Suprapubic skin (tissue), 4 donors: ENCODE measurements around the gene SVIL.

ENCODE experiments used
- CTCF ChIP-seq, 2 donors: fragments of 200-600 bp in 1 of 2; fragments of 450-650 bp in 1 of 2; sonication (generic) in 1 of 2; IDR thresholded peaks; one replicate each; pipeline ENCODE4 v1.5.1; 2016 to 2019; ENCODE audit warnings: antibody characterized with exemption in 2 of 2, mild to moderate bottlenecking in 1 of 2, moderate library complexity in 1 of 2
- POLR2A ChIP-seq, 2 donors: fragments of 450-650 bp; IDR thresholded peaks; one replicate each; pipeline ENCODE4 v1.6.1; 2017; ENCODE audit warnings: antibody characterized with exemption in 2 of 2, mild to moderate bottlenecking in 2 of 2, moderate library complexity in 2 of 2
- POLR2AphosphoS5 ChIP-seq, 3 donors: sonication (generic); formaldehyde crosslinking; IDR thresholded peaks; one replicate each; pipeline ENCODE4 v1.6.1; 2017; ENCODE audit warnings: antibody characterized with exemption in 3 of 3

DNA sequence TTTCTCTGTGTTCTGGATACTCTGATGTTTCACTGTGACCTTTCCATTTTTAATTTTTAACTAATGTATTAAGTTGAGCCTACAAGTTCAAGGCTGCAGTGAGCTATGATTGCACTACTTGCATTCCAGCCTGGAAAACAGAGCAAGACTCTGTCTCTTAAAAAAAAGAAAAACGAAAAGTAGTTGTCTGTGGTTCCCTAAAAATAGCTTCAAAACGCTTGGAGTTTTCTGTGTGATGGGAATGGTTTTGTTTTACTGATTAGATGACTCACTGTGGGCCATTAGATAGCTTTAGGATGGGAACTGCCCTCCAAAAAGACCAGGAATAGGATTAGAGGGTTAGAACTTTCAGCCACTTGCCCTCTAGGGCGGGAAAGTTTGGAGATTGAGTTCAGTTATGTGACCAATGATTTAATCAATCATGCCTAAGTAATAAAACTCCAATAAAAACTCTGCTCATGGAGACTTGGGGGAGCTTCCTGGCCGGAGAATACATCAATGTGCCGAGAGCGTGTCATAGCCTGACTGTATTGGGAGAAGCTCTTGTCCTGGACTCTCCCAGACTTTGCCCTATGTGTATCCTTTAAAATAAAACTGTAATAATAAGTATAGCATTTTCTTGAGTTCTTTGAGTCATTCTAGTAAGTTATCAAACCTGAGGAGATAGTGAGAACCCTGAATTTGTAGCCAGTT, 198.8 kb downstream of the SVIL start:
- TF ChIP-seq POLR2A (IDR thresholded peaks at IDR 0.05): no peak
- TF ChIP-seq CTCF (IDR thresholded peaks at IDR 0.05): no peak
- no peak for TF ChIP-seq POLR2AphosphoS5 (IDR thresholded peaks at IDR 0.05)
